ENCODE data around the gene NQO2. TPM values are rescaled to one million over a fixed set of nuclear protein-coding genes. Genes with fewer than 3 reads are reported as not detected.

NQO2 gene
- total and polyA plus RNA-seq, 10 of the 15 experiments (the other 5 are each of a cell fraction or from before 2014, with no cell fraction given): 0.55 to 2.6 (median 0.80) TPM

GRCh38 chr6:2964793-2965505 is 34.7 kb upstream of the NQO2 start:
- no TSS peak for BruUV-seq (replicated peaks)
- POLR2A ChIA-PET: no interaction called here
- no peak for ATAC-seq
- no peak for TF ChIP-seq LARP7 (IDR thresholded peaks at IDR 0.05)
- no peak for TF ChIP-seq MAX (IDR thresholded peaks at IDR 0.05; ENCODE audit: low read depth, low read length)
- no peak for TF ChIP-seq SKIL (IDR thresholded peaks at IDR 0.05; ENCODE audit: low read depth, poor library complexity, severe bottlenecking)
- no peak for TF ChIP-seq ELK1 (IDR thresholded peaks at IDR 0.05; ENCODE audit: low read depth, low read length)
- TF ChIP-seq EED (IDR thresholded peaks at IDR 0.05; ENCODE audit: low read depth): no peak
- no peak for TF ChIP-seq MEF2B (IDR thresholded peaks at IDR 0.05; ENCODE audit: partially characterized antibody, poor library complexity, severe bottlenecking)
- no peak for TF ChIP-seq IRF3 (IDR thresholded peaks at IDR 0.05)
- no peak for TF ChIP-seq FOXK2 (IDR thresholded peaks at IDR 0.05)
- TF ChIP-seq MTA2 (IDR thresholded peaks at IDR 0.05; ENCODE audit: low read depth): no peak
- TF ChIP-seq SIN3A (IDR thresholded peaks at IDR 0.05; ENCODE audit: low read depth, low read length): no peak
- no peak for TF ChIP-seq E4F1 (IDR thresholded peaks at IDR 0.05; ENCODE audit: borderline replicate concordance, partially characterized antibody)
- no peak for TF ChIP-seq POLR2A (IDR thresholded peaks at IDR 0.05; ENCODE audit: low read depth, low read length)
- no peak for TF ChIP-seq NR2C2 (IDR thresholded peaks at IDR 0.05; ENCODE audit: borderline replicate concordance, control insufficient read depth, insufficient read length, low read depth)
- no peak for TF ChIP-seq MTA3 (IDR thresholded peaks at IDR 0.05; ENCODE audit: borderline replicate concordance, low read length)
- no peak for TF ChIP-seq ASH2L (IDR thresholded peaks at IDR 0.05; ENCODE audit: borderline replicate concordance, low read depth)
- no peak for TF ChIP-seq PAX8 (IDR thresholded peaks at IDR 0.05)
- no peak for TF ChIP-seq STAT1 (conservative IDR thresholded peaks at IDR 0.05)
- no peak for TF ChIP-seq CREB1 (IDR thresholded peaks at IDR 0.05; ENCODE audit: low read depth)
- no peak for TF ChIP-seq ESRRA (IDR thresholded peaks at IDR 0.05; ENCODE audit: low read length)

More at GRCh38 chr6:2964793-2965505, 34.7 kb upstream of the NQO2 start:
- Histone ChIP-seq H3K27ac (ENCODE audit: control insufficient read depth, insufficient read depth) (no peak overlapping the region), H3K4me2 (ENCODE audit: control insufficient read depth, insufficient read depth) (no peak overlapping the region), H2AFZ (ENCODE audit: control insufficient read depth, low read depth, low read length) (no peak overlapping the region), H3K27me3 (replicated peaks in 1 of 2; ENCODE audit: control insufficient read depth in 2 of 2, insufficient read depth in 2 of 2, low read length in 1 of 2) (peaks cover 1 to 7% of the 10 kb centered on the region in 2 experiments; a peak in 3 of 4 replicates), H3K9ac (ENCODE audit: control insufficient read depth, insufficient read depth, low read length) (no peak overlapping the region), H3K79me2 (ENCODE audit: control insufficient read depth, insufficient read depth, low read length) (no peaks in the 10 kb centered on the region), H3K36me3 (ENCODE audit: control insufficient read depth in 2 of 2, insufficient read depth in 2 of 2, low read length in 1 of 2) (no peaks in the 10 kb centered on the region), H3K9me3 (replicated peaks; ENCODE audit: control insufficient read depth, insufficient read depth, low read length) (no peaks in the 10 kb centered on the region), H4K20me1 (ENCODE audit: control insufficient read depth, insufficient read depth) (no peaks in the 10 kb centered on the region), H3K4me3 (no peak overlapping the region), H3K4me1 (ENCODE audit: control insufficient read depth, insufficient read depth, low read length) (no peaks in the 10 kb centered on the region)
- DNase-seq (ENCODE audit: low read depth, low spot score) (no peak), FAIRE-seq (no peak)
- intact Hi-C loops (cut with micrococcal nuclease; ENCODE audit: unreplicated experiment): no loop called here
- in situ Hi-C loops (cut with MboI): no loop called here
- RAD21 ChIA-PET (ENCODE audit: unreplicated experiment): no interaction called here
- CTCF ChIA-PET: interaction anchor here (1.0 to 1.6 kb wide), 3 partner anchors 8 to 14 kb away, joined by 3 to 4 read pairs (median 4); no protein-coding TSS in a partner anchor
- WGBS (ENCODE audit: insufficient coverage, insufficient replicate concordance, low lambda C conversion rate, missing lambda C conversion rate): 72% methylated on average over 17 of the region's 17 CpGs
- SMC1A ChIA-PET (ENCODE audit: uncharacterized antibody, unreplicated experiment): interaction anchor here (1.0 to 1.3 kb wide), 2 partner anchors 11 kb away, joined by 3 to 4 read pairs; no protein-coding TSS in a partner anchor
